Glomerular visceral epithelial cell (primary cell): Measurements from ENCODE around the gene MYO10.
A peak's percentile ranks its signal among the peaks of the same experiment; 100 is the strongest.
"Not testable (repeated sequence)": the region's sequence is repeated elsewhere in the genome, so short reads cannot be mapped to it uniquely, and the experiment has no call there.

Experiments used
- DNase-seq: peaks from one replicate; pipeline ENCODE4 v3.0.0-alpha.2; 2016; ENCODE audit errors: extremely low spot score

Gene MYO10

GRCh38 chr5:16863469-16863946 lies 72.6 kb downstream of the MYO10 start:
- DNase-seq, result no peak

- DNase-seq, result no peak
Observed at GRCh38 chr5:16862777-16863176, 73.3 kb downstream of the MYO10 start.

GRCh38 chr5:16859346-16859745 lies 76.7 kb downstream of the MYO10 start:
- DNase-seq, result no peak

GRCh38 chr5:16858151-16858550 lies 77.9 kb downstream of the MYO10 start:
- no peak for DNase-seq

- DNase-seq, result no peak
Observed at GRCh38 chr5:16857635-16858034, 78.5 kb downstream of the MYO10 start.

GRCh38 chr5:16856531-16856930 lies 79.6 kb downstream of the MYO10 start:
- peak; percentile 84 for DNase-seq

GRCh38 chr5:16855898-16856297 lies 80.2 kb downstream of the MYO10 start:
- DNase-seq, result no peak

GRCh38 chr5:16855485-16855884 lies 80.6 kb downstream of the MYO10 start:
- DNase-seq, result no peak

GRCh38 chr5:16854351-16854750 lies 81.7 kb downstream of the MYO10 start:
- DNase-seq, result no peak

- DNase-seq, result no peak
Observed at GRCh38 chr5:16853518-16853917, 82.6 kb downstream of the MYO10 start.

GRCh38 chr5:16852251-16853005 lies 83.7 kb downstream of the MYO10 start:
- no peak for DNase-seq

GRCh38 chr5:16849775-16850174 lies 86.3 kb downstream of the MYO10 start:
- DNase-seq, result no peak

GRCh38 chr5:16849181-16849580 lies 86.9 kb downstream of the MYO10 start:
- no peak for DNase-seq

GRCh38 chr5:16844952-16845351 lies 91.1 kb downstream of the MYO10 start:
- no peak for DNase-seq

- DNase-seq, result no peak
Observed at GRCh38 chr5:16842896-16843295, 93.2 kb downstream of the MYO10 start.

- no peak for DNase-seq
Observed at GRCh38 chr5:16841416-16841815, 94.7 kb downstream of the MYO10 start.

- no peak for DNase-seq
Observed at GRCh38 chr5:16837305-16837704, 98.8 kb downstream of the MYO10 start.

- no peak for DNase-seq
Observed at GRCh38 chr5:16834029-16834428, 102.1 kb downstream of the MYO10 start.

GRCh38 chr5:16831326-16831725 lies 104.8 kb downstream of the MYO10 start:
- not testable (repeated sequence) for DNase-seq

- no peak for DNase-seq
Observed at GRCh38 chr5:16827755-16828154, 108.3 kb downstream of the MYO10 start.

GRCh38 chr5:16826379-16827125 lies 109.5 kb downstream of the MYO10 start:
- DNase-seq, result no peak

GRCh38 chr5:16819522-16820167 lies 116.4 kb downstream of the MYO10 start:
- DNase-seq, result no peak

- no peak for DNase-seq
Observed at GRCh38 chr5:16815432-16815831, 120.7 kb downstream of the MYO10 start.
